Cardiac atrium fibroblast (primary cell): ENCODE results near the gene PTPRB. TPM values are rescaled to one million over a fixed set of nuclear protein-coding genes. Genes with fewer than 3 reads are reported as not detected.

ENCODE experiments used
- total RNA-seq: library from RNA; depleted of rRNA; stranded (reverse); fragments of >200 nt; gene quantifications from 2 replicates; pipeline ENCODE4 v1.2.3, GENCODE V29; 2015

PTPRB gene
- 2.3 and 2.6 TPM in 2 replicates for total RNA-seq

DNA sequence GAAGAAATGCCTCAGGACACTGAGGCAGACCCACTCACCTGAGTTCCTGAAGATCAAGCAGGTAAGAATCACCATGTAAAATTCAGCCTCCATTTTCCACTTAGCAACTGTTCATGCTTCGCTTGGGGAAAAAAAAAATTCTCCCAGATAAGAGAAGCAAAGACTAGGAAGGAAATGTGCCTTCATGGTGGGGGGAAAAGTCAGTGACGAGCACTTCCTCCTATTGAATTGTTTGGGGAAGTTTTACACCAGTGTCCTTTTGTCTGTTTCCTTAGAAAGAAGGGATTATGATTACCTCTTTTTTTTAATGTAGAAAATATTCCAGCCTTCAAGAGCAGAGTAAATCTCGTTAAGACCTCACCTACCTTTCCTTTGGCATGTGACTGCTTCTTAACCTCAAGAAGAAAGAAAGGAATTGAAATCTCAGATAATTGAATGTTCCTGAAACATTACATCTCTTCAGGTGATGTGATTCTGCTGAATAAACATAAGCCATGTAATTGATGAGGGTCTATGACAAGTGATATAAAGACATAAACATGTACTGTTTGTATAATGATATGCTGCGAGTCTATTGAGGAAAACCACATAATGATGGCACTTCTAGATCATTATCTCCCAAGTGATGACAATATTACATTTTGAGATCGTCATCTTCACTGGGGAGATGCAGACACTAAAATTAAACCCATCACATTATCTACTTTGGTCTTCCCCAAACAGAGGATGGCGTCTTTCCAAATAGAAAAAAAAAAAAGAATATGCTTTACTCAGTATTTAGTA lies at the start of gene PTPRB:
PTPRB (minus strand) TSS at position 127 of the 783 bp plus-strand sequence; CDS start at position 93, 34 bp downstream.

